ENCODE results near the gene SELL.
"Not testable (repeated sequence)": the region's sequence is repeated elsewhere in the genome, so short reads cannot be mapped to it uniquely, and the experiment has no call there.

SELL gene

DNA sequence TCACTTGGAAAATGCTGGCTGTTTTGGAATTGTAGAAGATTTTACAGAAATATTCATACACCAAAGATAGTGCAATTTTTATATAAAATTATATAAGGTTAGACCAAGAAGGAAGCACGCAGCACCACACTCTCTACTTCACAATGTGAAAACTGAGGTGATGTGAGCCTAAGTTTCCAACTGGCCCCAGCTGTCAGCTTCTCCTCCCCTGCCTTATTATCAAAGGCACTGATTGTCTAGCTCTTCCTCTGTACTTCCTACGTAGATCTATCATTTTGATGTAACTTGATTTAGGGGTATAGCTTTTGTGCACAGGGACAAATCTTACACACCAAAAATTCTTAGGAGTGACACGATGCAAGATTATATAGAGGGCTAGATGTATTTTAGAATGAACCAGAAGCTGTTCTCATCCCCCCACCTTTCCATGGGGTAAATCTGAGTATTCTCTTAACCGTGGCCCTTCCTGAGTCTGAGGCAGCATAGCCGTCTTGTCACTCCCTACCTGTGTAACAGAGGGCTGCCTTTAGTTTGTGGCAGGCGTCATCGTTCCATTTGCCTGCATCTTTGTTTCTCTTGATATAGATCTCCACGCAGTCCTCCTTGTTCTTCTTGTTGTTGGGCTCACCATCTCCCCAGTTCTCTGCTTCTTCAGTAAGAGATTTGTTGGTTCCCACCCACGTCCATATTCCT lies 3.4 kb downstream of the SELL start:
- no peak for DNase-seq (ENCODE audit: extremely low read depth in 1 of 2, low read depth in 1 of 2)

DNA sequence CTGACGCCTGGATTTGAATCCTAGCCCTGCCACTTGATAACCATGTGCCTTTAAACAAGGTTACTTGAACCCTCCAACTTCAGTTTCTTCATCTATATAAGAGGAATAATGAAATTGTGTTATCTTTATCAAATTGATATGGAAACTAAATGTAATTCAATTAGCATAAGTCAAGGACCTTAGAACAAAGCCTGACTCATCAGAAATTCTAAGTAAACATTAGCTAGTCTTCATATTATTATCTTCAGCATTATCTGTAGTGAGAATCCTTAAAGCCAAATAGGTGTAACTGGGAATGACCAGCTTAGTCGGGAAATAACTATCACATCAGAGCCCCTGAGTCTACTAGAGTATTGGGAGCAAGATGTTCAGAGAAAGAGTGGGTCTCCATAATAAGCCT lies 6.6 kb downstream of the SELL start:
- no peak for DNase-seq (ENCODE audit: extremely low read depth in 1 of 2, low read depth in 1 of 2)

DNA sequence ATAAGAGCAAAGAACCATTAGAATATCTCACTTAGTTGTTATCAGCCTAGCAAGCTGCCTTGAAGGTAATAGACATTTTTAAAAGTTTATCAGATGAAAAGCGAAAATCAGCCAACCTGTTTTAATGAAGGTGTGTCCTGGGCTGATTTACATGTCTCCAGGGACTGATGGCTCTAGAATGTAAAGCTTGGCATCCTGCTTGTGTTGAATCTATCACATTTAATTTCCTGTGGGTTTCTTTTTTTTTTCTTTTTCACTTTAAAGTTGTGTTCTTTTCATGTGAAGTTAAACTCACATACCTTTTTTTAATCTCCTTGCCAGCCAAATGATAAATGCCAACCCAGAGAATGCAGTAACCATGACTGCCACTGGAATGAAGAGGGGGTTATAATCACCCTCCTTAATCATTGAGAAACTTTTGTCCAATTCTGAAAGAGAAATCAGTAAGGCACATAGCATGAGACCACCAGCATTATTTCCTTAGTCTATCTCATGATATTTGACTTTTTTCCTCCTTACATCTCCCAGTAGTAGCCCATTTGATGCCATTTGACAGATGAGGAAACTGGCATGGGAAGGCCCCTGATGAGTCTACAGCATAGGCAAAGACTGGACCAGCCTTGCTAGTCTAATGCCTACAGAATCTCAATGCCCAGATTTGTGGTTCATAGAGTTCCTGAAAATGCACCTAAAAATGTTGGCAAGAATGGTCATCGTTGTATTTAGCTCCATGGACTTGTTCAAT lies 10.0 kb downstream of the SELL start:
- DNase-seq (ENCODE audit: extremely low read depth in 1 of 2, low read depth in 1 of 2), result no peak

DNA sequence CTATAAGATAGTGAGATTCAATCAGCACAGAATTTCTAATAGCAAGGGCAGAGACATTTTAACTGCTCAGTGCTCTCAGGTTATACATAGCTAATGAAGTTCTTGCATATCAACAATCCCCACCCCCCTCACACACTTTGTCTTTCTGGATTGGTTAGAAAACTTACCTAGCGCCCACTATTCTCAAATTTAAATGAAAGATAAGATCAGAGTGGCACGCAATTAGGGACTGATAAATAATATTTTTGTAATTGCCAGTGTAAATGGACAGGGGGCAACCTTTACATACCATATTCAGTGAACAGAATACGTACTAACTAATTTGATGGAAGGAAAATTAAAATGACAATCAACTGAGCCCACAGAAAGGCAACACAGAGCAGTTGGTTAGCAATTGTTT lies 11.7 kb downstream of the SELL start:
- DNase-seq (ENCODE audit: extremely low read depth in 1 of 2, low read depth in 1 of 2), result no peak

DNA sequence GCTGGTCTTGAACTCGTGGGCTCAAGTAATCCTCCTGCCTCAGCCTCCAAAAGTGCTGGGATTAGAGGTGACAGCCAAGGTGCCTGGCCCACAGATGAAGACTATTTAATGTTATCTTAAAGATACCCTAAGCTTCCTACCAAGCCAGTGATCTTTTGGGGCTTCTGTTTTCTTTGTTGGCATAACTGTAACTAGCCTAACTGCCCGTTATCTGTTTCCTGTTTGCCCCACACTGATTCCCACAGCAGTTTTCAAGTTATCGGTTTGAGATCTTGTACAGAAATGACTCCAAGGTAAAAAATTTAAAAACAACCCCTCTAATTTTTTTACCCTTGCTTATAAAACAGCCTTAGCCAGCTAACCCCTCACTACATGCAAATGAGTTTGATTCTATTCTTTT lies 12.4 kb downstream of the SELL start:
- no peak for DNase-seq (ENCODE audit: extremely low read depth in 1 of 2, low read depth in 1 of 2)

DNA sequence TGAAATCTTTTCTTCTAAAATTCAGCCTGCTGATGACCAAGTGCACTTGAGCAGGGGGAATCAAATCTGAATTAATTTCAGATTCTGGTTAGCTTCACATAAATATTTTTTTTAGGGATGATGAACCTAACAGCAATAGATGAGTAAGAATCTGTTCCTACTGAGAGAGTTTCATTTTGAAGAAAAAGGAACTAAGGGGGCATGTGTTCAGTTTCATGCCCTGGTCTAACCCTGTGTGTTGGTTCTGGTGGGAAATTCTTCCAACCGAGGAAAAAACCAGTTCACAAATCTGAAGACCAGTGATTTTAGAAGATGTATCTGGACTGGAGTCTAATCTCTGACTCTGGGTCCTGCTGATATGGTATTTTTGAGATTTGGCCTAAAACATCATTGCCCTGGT lies 13.7 kb downstream of the SELL start:
- no peak for DNase-seq (ENCODE audit: extremely low read depth in 1 of 2, low read depth in 1 of 2)

DNA sequence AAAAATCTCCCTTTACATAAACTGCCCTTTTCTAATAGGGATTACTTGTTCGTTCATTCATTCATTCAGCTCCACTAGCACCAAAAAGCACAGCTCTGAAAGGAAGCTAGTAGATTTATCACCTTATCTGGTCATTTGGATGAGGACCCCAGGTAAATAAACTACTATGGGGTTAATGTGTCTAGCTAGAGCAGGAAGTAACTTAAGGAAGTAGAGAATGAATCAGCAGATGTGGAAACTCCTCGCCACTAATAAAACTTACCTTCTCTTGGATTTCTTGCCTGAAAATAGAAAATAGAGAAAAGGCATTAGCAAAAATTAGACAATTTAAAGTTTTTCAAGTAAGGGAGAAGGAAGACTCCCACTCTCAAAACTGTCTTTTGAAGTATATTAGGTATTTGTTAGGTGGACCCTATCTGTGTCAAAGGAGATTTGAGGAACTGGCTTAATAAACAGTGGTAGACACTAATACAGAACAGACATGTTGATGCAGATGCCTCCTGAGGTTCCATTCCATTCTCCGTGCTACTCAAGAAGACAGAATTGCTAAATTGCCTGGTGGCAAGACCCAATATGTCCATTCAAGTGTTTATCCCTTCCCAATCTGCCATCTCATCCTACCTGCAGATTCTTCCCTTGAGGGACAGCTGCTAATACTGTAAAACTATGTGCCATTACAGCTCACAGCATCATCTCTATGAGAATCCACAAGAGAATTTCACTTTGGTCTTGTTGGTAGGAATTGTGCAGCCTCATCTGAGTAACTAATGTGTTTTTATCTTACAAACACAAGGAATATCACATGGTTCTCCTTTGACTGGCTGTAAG lies 14.9 kb downstream of the SELL start:
- no peak for DNase-seq (ENCODE audit: extremely low read depth in 1 of 2, low read depth in 1 of 2)

DNA sequence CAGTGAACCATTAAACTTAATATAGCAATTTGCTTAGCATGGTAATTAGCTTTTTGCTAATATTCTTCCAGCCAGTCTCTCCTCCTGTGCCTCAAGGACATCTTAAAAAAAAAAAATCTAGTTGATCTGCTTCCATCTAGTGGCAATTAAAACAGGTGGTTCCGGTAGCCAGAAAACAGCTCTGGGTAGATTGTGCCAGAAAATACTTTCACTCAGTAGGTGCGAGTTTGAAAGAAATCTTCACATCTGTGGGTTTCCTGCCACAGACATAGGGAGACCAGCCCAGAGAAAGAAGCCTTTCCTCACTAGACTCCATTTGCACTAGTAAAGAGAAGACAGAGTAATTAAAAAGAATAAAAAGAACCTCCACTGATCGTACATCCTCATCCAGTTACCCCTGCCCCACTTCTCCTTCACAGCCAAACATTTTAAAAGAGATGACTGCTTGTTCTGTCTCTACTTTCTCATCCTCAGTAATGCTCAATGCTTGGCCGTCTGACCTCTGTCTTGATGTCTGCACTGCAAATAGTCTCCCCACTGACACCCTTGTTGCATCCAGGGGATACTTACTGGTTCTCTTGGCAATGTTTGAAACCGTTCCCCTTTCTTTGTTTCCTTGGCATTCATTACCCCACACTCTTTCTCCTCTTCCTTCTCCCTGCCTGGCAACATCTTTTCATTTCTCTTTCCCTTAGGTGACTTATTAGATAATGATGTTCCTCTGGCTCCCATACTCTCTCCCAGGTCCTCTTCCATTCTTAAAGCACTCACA lies 16.9 kb downstream of the SELL start:
- no peak for DNase-seq (ENCODE audit: extremely low read depth in 1 of 2, low read depth in 1 of 2)

DNA sequence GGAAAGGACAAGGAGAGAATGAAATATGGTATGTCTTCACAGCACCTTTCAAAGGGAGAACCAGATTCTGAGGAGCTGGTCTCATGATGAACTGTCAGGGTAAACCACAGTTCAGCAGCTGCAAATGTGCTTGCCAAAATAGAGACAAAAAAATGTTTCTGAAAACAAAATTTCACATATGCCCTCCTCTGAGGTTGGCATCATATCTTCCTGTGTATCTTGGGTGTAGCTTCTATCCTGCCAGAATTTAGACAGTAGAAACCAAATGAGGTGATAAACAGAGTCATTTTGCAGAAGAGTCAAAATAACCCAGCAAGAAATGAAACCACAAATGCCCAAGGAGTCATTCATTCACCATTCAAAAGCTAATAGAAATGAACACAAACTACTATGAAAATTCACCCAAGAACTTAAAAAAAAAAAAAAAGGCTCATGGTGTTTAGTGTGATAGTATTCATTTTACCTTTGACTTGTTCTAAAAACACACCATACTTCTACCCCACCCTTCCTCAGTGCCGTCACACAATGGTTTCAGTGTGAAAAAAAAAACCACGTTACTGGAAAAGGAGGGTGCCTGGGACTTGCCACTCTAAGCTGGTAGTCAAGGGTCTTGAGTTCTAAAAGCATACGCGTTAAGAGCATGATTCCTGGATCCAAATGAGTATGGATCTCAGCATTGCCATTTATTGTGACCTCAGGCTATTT lies 18.5 kb downstream of the SELL start:
- no peak for DNase-seq (ENCODE audit: extremely low read depth in 1 of 2, low read depth in 1 of 2)

DNA sequence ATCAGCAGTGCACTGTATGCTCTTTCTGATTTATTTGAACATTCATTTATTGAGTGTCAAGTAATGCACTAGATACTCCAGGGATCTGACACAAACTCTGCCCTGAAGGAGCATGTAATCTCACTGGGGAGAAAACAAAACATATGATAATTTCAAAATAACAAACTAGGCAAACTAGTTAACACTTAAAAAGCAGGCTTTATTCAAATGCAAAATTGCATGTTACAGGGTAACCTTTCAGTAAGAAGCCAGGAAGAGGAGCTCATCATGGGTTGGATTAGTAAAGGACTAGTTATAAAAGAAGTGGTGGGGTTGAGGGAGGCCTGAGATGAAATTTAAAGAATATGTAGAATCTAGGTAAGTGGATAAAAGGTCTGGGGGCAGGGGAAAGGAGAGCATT lies 20.9 kb downstream of the SELL start:
- DNase-seq (ENCODE audit: extremely low read depth in 1 of 2, low read depth in 1 of 2), result no peak

DNA sequence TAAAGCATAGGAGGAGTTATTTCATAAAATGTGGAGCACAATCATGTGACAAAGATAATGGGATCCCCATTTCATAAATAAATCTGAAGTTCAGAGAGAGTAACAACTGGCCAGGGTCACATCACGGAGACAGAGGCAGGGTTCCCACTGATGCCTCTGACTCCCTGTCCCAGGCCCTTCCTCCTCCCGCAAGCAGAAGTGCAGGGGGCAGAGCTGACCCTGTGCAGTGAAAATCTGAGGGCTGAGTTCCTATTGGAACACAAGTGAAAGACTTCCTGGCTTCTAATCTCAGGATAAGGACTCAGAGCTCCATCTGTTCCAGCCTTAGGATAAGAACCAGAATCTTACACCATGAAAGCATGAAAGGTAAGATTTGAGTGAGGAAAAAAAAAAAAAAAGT lies 22.0 kb downstream of the SELL start:
- no peak for DNase-seq (ENCODE audit: extremely low read depth in 1 of 2, low read depth in 1 of 2)

DNA sequence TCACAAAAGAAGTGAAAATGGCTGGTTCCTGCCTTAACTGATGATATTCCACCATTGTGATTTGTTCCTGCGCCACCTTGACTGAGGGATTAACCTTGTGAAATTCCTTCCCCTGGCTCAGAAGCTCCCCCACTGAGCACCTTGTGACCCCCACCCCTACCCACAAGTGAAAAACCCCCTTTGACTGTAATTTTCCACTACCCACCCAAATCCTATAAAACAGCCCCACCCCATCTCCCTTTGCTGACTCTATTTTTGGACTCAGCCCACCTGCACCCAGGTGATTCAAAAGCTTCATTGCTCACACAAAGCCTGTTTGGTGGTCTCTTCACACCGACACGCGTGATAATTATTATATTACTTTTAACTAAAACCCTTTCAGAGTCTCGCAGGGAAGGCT lies 23.0 kb downstream of the SELL start:
- DNase-seq (ENCODE audit: extremely low read depth in 1 of 2, low read depth in 1 of 2), result not testable (repeated sequence)

DNA sequence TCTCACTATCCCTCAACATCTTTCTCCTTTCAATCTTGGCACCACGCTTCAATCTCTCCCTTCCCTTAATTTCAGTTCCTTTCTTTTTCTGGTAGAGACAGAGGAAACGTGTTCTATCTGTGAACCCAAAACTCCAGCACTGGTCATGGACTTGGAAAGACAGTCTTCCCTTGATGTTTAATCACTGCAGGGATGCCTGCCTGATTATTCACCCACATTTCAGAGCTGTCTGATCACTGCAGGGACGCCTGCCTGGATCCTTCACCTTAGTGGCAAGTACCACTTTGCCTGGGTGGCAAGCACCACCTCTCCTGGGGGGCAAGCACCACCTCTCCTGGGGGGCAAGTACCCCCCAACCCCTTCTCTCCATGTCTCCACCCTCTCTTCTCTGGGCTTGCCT lies 27.8 kb downstream of the SELL start:
- no peak for DNase-seq (ENCODE audit: extremely low read depth in 1 of 2, low read depth in 1 of 2)

DNA sequence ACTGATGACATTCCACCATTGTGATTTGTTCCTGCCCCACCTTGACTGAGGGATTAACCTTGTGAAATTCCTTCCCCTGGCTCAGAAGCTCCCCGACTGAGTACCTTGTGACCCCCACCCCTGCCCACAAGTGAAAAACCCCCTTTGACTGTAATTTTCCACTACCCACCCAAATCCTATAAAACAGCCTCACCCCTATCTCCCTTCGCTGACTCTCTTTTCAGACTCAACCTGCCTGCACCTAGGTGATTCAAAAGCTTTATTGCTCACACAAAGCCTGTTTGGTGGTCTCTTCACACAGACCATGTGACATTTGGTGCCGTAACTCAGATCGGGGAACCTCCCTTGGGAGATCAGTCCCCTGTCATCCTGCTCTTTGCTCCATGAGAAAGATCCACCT lies 28.3 kb downstream of the SELL start:
- not testable (repeated sequence) for DNase-seq (ENCODE audit: extremely low read depth in 1 of 2, low read depth in 1 of 2)

DNA sequence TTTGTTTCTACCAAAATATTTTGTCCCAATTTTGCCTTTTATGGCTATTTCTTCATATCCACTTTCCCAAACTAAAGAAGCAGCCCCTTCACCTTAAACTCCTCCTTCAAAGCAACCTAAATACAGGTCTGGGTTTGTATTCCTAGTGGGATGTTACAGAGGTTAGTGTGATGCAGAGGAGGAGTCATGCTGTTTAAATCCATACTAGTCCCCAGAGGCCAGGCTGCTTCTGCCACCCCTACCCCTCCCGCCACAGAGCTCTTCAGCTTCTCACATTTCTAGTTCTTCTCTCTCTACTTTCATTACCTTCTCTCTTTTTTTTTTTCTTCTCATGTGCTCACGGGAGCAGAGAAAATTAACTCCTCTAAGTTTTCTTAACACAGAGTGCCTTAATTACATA lies 29.3 kb downstream of the SELL start:
- no peak for DNase-seq (ENCODE audit: extremely low read depth in 1 of 2, low read depth in 1 of 2)

DNA sequence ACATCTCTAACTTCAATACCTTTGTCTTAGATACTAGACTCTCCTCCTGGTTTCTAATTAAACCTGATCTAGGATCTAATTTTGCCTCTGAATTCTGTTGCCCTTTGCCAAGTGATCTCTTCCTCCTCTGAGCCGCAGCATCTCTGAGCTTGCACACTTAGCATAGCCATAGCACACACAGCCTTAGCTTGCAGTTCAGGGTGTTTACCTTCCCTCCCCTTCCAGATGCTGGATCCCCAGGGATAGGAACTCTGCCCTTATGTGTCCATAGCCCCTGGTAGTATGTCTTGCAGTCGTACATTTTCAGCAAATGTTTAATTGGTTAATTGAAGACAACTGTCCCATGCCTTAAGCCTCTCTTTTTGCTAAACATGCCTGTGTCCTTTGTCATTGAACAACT lies 30.3 kb downstream of the SELL start:
- no peak for DNase-seq (ENCODE audit: extremely low read depth in 1 of 2, low read depth in 1 of 2)

DNA sequence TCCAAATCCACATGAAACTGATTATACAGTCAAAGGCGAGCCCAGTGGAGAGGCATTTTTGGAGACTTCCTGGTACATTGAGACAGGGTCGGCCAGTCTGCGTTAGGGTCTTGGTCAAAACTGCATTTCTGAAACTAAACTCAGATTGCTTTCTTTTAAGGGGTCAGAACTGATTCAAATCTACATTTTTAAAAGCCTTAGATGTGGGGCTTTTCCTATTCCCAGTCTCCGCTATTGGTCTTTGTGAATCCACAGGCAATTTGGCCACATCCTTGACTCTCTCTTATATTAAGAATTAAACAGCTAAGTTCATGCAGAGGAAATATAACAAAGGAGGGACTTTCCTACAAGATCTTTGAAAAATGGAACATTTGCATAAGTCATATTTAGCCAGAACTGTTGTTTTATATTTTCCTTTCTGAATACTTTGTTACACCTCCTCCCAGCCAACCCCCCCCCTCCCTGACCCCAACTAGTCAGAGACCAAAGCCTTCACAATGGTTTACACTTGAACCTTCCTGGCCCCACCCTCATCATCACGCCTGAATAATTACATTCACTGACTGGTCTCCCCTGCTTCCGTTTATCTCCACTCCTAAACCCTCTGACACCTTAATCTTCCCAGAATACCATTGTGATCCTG lies 30.9 kb downstream of the SELL start:
- peak in 1 of 2 donors; percentile 71 for DNase-seq (ENCODE audit: extremely low read depth in 1 of 2, low read depth in 1 of 2)

DNA sequence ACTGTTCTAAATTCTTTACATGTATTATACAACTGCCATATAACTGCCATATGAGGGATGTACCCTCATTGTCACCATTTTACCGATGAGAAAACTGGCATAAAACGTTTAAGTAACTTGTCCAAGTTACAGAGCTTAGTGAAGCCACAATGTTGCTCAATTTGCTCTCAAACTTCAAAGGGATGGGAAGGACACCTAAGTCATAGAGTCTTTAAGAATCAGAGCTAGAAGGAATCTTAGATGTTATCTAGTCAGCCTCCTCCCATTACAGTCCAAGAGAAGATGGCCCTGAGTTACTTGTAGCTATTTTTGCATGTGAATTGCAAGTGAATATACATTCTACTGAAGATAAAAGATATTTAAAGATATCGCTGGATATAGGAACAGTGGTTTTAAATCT lies 31.7 kb downstream of the SELL start:
- DNase-seq (ENCODE audit: extremely low read depth in 1 of 2, low read depth in 1 of 2), result no peak

DNA sequence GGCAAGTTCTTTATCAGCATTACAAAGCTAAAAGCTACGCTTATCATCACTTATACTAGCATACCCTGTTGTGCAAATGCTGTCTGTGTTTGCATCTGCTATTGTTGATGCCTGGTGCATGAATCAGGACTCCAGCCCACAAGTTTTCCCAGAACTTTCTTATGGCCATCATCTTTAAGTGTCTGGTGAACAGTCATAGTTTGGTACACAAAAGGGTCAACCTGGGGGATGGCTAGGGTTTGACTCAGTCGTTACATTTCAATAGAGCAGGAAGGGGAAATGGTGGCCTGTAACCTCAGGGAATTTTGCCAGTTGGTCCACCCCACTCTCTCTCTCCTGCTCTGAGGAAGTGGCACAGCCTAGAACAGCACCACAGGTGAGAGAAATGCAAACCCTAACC lies 35.4 kb downstream of the SELL start:
- DNase-seq (ENCODE audit: extremely low read depth in 1 of 2, low read depth in 1 of 2), result no peak

DNA sequence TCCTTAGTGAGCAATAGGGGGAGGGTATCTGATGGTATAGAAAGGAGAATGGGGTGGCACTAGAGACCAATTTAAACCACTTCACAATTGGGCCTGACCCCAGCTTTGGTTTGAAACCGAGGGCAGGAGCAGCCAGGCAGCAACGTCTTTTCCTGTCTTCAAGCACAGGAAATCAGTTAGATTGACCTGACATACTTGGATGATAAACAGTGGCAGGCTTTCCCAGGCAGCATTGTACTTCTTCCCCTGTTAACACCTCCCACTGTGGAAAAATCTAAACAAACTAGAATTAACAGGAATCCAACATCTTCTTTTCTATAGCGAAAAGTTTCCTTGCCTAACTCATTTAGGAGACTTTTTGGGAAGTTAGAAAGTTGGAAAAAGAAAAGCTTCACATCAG lies 40.6 kb downstream of the SELL start:
- no peak for DNase-seq (ENCODE audit: extremely low read depth in 1 of 2, low read depth in 1 of 2)

Data from stimulated activated CD8-positive, alpha-beta memory T cell treated with anti-CD3 and anti-CD28 coated beads, Interleukin-7, amount 100 ng/mL, for 48 hours (primary cell).